Activated CD4-positive, alpha-beta T cell treated with anti-CD3 and anti-CD28 coated beads for 4 hours (primary cell): ENCODE data around the gene PTGES.

Experiments
- DNase-seq, 2 donors: peaks; one replicate each; pipeline ENCODE4 v3.0.0-alpha.2; 2020

The PTGES gene

DNA sequence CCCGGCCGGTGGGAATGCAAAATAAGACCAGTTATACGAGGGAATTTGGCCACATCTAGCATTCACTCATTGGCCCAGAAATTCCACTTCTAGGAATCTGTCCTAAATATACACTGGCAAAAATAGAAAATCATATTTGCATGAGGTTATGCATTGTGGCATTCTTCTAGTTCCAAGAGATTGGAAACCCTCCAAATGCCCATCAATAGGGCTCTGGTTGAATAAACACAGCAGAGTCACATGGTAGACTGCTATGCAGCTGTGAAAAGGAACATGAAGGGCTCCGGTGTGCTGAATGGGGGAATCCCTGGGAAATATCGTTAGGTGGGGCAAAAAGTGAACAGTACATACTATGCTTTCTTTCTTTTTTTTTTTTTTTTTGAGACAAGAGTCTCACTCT, 36.8 kb downstream of the PTGES start:
- no peak for DNase-seq

DNA sequence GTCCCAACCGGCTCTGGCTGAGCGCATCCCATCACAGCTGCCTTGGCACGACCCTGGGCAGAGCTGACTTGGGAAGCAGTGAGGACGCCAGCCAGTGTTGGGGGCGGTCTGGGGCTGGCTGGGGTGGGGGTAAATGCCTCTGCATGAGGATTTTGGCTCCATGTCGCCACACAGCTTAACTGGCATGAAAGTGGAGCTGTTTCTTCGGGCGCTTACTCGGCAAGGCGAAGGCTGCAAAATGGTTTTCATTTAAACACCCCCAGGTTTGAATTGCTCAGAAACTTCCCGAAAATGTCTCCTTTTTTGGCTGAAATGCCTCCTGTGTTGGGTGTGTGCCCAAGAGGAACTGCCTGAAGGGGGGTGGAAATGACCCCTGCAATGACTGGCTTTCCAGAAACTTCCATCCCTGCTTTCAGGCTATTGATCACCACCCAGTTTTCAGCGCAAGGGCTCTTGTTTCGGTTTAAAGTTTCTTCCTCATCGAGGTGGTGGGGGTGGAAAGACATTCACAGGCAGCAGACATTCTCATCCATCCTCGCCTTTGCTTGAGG, 38.3 kb downstream of the PTGES start:
- DNase-seq, result no peak

DNA sequence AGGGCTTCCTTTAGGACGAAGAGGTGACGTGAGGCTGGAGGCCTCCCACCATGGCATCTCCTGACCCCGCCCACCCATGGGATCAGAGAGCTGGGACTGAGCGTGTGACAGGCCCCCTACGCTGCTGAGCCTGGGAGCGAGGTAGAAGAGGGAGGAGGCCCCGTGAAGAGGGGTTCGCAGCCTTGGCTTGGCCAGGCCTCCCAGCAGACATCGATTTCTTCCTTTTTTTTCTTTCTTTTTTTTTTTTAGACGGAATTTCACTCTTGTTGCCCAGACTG, 39.5 kb downstream of the PTGES start:
- no peak for DNase-seq

DNA sequence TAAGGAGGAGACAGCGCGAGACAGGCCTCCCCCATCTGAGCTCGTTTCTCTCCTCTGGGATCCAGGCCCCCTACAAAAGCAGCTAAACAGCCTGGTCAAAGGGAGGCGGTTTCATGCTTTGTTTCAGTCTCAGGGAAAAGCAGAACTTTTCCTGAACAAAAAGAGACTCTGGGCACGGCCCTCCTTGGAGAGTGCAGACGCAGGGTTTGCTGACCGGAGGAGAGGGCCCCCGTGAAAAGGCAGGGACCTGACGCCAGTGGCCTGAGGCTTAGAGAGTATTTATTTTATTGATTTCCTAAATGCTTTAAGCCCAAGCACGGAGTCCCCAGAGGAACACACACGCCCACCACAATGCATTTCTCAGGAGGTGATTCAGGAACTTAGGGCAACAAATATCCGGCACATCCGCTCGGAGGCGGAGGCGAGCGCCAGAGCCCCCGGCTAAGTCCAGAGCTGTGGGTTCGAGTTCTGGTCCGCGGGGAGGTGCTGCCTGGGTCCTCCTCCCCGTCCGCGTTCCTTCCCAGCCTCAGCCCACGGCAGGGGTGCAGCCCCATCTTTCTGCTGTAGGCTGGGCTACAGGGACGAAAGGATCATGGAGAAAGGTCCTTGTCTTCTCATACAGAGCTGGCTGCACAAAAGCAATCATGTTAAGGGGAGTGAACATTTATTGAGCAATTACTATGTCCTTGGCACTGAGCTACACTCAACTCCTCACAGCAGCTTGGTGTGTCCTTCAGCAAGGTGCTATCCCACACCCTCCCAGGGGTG, 40.0 kb downstream of the PTGES start:
- no peak for DNase-seq

DNA sequence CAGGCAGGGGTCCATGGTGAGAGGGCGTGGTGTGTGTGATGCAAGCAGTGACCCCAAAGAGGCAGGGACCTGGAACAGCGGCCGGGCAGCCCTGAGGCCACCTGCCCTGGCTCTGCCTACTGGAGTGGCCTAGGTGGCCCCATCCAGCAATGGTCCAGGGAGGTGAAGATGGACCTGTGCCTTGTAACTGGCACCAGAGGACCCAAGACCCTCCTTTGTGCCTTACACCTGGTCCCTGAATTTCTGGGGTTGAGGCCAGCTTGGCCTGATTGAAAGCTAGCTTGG, 42.7 kb downstream of the PTGES start:
- DNase-seq, result no peak

DNA sequence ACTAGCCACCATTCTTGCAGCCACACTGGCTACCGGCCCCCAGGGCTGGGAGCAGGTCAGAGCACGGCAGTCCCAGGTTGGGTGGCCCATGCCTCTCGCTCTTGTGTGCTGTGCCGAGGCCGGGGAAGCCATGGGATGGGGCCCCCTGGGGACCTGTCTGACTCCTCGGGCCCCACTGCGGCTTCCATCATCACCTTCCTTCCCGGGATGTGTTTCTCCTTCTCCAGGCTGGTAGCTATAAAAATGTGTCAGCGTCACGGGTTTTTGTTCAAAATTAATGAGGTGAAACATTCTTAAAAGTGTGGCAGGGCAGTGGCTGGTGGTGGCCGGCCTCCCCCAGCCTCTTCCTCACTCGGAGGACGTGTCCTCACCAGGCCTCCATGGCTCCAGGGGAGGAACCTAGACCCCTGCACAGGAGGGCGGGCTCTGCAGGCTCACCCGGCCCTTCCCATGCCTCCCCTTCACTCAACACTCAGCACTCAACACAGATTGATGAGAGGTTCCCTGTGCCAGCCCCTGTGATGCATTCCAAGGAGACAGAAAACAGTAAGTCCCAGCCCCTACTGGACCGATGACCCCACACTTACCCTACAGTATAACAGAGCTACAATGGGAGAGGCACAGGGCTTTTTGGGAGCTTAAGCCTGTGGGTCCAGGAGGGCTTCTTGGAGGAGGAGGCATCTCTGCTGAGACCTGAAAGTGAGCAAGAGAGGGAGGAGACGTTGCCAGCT, 43.2 kb downstream of the PTGES start:
- DNase-seq, result no peak

DNA sequence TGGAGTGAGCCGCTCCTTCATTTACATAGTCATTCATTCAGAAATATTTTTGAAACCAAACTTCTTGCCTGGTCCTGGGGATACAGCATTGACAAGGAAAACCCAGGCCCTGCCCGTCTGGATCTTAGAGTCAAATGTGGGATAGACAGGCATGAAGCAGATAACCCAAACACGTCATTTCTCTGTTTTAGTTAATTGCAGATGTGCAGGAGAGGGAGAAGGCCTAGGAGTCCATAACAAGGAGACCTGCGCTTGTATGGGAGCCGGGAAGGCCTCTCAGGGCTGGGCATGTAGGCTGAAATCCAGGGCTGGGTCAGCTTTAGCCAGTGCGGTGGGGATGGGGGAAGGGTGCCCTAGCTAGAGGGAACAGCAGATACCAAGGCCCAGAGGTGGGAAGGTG, 44.0 kb downstream of the PTGES start:
- DNase-seq, result no peak

DNA sequence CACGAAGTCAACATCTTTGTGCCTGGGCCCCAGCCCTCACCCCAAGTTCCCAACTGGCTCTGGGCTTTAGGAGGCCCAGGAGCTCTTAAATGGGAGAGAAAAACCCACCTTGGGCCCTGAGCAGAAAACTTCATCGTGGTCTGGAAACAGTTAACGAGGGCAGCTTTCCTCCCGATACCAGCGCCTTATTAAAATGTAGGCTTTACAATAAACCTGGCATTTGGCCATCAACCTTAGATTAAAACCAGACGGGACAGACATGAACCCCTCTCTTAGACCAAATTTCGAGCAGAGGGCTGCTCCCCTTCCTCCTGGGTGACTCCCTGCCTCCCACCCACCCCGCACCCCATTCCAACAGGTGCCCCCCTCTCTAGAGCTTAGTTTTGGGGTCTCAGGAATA, 48.0 kb downstream of the PTGES start:
- no peak for DNase-seq

DNA sequence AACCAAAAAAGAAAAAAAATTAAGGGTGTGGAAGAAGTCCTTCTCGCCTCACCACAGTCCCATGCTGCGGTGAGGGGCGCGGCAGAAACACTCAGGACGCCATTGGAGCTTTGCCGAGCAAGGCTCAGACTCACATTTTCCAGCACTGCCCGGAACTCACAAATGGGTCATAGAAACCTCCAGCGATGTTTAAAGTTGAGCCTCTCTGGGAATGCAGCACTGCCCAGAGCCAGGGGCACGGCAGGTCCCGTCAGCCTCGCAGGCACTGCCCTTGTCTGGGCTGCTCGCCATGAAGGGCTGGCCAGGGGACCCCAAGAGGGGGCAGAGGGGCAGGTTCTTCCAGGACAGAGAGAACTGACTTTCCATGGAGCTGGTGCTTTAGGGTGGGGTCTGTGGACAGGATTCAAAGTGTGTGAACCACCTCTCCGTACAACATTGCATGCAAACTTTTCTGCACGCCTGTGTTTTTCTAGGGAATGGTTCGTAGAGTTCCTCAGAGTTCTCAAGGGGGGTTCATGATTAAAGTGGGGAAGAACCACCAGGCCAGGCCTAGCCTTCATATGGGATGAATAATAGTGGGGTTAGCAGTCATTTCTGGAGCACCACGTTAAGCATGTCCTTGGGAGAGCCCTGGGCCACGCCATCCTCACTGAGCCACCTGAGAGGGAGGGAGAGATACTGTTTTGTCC, 49.0 kb downstream of the PTGES start:
- no peak for DNase-seq

DNA sequence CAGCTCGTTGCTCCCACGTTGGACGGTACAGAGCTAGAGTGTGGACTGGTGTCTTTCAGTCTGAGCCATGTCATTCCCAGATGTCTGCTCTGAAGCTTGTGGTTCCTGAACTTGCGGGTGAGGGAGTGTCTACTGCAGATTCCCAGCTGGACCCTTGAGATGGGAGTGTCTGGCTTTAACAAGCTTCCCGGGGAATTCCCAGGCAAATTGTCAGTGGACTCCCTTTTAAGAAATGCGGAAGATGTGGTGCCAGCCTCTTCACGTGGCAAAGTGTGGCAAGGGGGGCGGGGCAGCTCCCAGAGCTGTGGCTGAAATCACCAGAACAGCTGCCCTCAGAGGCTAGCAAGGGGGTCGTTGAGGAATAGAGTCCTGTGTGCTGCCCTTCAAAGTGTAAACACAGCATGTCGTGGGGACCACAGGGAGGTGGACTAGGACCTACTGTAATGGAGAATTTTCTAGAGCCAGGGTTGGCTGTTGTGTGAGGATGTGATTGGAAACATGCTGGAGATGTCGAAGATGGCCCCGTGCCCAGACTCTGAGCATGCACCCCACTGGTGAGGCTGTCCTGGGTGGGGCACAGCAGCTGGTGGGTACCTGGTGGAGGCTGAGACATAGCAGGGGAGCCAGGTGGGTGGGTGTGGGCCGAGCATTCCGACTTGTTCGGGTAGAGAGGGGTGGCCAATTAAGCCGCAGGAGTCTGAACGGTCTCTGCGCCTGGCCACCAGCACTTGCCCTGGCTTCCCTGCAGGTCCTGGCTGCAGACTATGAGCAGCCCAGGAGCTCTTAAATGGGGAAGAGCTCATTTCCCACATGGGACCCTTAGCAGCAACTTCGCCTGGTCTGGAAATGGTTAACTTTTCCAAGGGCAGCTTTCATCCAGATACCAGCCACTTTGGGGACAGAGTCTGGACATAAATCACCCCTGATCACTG, 50.0 kb downstream of the PTGES start:
- DNase-seq, result no peak

DNA sequence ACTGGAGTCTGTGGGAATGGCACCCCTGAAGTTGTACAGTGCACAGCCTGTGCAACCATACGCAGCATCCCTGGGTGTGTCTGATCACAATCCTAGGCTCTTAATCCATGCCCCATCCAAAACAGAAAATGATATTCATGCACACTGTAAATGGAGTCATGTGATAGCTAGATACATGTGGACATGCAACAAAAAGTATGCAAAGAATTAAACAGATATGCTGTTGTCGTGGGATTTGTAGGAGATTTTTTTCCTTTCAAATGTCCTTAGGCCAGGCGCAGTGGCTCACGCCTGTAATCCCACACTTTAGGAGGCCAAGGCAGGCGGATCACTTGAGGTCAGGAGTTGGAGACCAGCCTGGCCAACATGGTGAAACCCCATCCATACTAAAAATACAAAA, 51.3 kb downstream of the PTGES start:
- DNase-seq, result no peak

DNA sequence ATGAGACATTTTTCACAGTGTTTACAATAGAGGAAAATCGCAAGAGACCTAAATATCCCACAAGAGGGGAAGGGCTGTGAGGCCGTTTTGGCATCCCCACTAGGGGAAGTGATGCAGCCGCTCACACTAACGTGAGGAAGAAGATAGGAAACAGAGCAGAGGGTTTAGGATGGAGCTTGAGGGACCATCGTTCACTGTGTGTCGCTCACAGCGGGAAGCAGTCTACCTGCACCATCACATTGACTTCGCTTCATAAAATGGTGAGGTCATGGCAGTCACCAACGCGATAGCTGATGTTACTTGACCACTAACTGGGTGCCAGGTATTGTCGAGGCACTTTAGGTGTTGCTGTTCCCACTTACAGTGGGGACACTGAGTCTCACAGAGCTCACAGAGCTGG, 51.8 kb downstream of the PTGES start:
- no peak for DNase-seq

DNA sequence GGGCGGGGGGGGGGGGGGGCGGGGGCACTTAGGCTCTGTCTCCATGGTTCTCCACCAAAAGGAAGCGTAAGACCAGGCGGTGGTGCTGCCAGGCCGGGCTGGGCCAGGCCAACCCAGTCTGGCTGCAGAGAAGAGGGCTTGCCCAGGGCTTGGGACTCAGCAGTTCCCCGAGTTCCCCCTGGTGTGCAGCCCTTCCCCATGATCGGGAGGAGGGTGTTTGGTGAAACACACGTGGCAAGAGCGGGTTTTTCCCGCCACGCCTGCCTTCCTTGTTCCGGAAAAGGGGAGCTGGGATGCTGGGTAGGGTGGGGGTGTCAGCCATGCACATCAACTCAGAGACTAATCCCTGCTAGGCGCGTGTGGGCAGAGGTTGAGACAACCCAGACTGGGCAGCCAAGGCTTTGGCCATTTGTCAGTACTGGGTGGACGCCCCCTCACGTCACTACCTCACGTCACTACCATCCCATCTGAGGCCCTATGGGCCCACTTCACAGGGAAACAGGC, 54.5 kb downstream of the PTGES start:
- DNase-seq, result no peak

DNA sequence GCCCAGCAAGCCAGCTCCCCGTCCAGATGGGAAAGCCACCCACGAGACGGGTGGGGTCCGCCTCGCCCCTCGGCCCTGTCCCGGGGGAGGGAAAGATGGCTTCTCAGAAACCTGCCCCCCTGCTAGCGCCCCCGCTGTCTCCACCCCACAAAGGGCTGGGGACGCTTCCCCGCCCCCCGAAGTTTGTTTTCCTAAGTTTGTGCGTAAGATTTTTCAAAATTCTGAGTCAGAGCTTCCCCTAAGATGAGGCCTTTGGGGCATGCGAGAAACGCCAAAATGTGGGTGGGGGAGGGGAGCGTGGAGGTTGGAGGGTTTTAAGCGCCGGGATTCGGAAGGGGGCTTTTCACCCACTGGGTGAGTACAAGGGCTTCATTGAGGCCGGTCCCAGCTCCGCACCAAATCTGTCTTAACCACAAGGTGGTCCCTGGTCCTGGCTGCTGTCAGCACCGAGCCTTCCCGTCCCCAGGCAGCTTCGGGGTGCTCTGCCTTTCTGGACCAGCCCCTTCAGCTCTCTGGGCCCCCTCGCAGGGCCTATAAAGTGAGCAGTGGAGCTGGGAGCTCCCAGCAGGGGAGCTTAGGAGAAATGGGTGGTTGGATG, 55.1 kb downstream of the PTGES start:
- peak; percentile 35 to 53 for DNase-seq

DNA sequence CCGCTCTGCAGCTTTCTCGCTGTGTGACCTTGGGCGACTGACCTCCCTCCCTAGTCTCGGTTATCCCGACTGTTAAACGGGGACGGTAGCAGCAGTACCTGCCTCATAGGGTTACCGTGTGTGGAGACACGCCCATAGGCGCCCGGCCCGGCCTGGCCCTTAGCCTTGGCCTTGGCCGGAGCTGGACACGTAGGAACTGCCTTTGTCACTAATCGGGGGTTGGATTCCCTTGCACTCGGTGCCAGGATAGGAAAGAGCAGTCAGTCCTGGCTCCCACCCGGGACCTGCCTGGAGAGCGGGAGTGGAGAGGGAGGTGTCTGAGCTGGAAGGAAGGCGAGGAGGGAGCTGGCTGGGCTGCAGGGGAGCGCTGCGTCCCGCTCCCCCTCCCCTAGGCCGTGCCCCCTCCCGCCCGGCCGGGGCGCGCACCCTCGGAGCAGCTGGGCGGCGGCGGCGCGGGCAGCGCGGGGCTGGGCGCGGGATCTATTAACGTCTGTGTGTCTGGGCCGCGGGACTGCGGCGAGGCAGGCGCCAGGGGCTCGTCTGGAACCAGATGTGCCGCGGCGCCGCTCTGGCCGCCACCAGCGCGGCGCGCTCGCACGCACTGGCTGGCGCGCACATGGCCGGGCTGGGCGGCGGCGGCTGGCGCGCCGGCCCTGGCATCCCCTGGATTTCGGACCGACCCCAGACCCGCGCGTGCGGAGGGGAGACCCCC, 55.7 kb downstream of the PTGES start:
- no peak for DNase-seq

DNA sequence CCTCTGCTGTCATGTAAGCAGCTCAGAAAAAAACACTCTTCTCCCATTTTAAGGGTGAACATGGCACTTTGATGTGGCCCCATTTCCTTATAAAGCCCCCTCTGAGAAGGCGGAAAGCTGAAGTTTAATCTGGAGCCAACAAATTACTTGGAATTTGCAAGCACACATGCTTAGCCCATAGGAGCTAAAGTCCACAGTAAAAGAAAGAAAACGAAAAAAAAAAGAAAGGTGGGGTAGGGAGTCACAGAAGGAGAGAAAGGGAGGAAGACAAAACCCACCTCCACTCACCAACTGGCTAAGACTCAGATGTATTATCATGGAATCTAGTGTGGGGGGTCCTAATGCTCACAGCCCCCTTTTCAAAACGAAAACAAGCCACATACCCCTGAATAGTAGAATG, 57.0 kb downstream of the PTGES start:
- DNase-seq, result no peak

DNA sequence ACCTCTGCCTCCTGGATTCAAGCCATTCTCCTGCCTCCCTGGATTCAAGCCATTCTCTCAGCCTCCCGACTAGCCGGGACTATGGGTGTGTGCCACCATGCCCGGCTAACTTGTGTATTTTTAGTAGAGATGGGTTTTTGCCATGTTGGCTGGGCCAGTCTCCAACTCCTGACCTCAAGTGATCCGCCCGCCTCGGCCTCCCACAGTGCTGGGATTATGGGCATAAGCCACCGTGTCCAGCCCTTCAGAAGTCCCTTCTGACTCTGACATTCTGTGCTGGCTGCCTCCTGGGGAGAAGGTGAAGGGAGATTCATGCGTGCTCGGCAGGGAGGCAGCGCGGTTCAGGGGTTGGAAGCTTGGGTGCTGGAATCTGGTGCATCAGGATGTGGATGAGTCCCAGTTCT, 58.6 kb downstream of the PTGES start:
- no peak for DNase-seq

DNA sequence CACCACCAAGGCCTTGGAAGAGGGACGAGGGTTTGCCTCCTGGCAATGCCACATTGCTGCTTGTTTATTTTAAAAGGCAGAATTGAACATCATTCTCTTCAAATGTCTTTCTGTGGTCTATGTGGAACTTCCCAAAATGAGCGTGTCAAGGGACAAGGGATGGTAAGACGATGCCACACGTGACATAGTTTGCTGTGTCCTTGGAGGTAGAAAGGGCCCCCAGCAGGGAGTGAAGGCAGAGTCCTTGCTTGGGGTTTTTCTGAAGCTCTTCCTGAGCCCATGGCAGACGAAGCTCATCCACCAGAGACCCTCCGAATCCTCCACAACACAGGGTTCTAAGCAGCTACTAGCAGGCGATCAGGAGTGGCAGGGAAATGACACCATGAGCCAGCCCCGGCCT, 59.1 kb downstream of the PTGES start:
- no peak for DNase-seq

DNA sequence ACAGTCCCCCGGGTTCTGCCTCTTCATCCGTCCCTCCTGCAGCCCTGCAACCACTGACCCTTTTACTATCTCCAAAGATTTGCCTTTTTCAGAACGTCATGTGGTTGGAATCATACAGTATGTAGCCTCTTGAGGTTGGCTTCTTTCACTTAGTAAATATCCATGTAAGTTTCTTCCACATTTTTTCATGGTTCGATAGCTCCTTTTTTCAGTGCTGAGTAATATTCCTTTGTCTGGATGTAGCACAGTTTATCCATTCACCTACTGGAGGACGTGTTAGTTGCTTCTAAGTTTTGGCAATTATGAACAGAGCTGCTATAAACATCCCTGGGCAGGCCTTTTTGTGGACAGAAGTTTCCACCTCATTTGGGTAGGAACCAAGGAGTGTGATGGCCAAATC, 60.3 kb downstream of the PTGES start:
- DNase-seq, result no peak
